Keratinocyte (primary cell): ENCODE results near the gene SLC2A5. TPM values are rescaled to one million over a fixed set of nuclear protein-coding genes. Genes with fewer than 3 reads are reported as not detected.

Source experiments
- DNase-seq: peaks from one replicate; pipeline ENCODE4 v3.0.0-alpha.2; 2011; ENCODE audit warnings: low read depth, missing footprints, low spot score
- FAIRE-seq: peaks from 2 replicates; lab custom pipeline; 2011; peaks lifted over from hg19 to GRCh38; lab: Jason Lieb, UNC
- H2AFZ ChIP-seq: 2 replicates; pipeline ENCODE4 v1.6.0; 2012; ENCODE audit warnings: low read length, control low read depth, inconsistent platforms; ENCODE audit not compliant: control insufficient read depth
- H3K27ac ChIP-seq: 2 replicates; pipeline ENCODE4 v1.5.1; 2011; ENCODE audit warnings: low read length; ENCODE audit not compliant: control insufficient read depth, insufficient read depth
- H3K27me3 ChIP-seq: 3 replicates; pipeline ENCODE4 v1.6.0; 2011; ENCODE audit warnings: low read length; ENCODE audit not compliant: control insufficient read depth, insufficient read depth; ENCODE audit errors: extremely low read depth
- H3K36me3 ChIP-seq, 2 experiments: 2 replicates in 1 of 2; 3 replicates in 1 of 2; pipeline ENCODE4 v1.5.1; 2011; ENCODE audit warnings: low read length in 2 of 2, mild to moderate bottlenecking in 1 of 2; ENCODE audit not compliant: control insufficient read depth in 2 of 2, insufficient read depth in 2 of 2; ENCODE audit errors: extremely low read depth in 1 of 2
- H3K4me1 ChIP-seq: 3 replicates; pipeline ENCODE4 v1.5.1; 2011; ENCODE audit warnings: low read length; ENCODE audit not compliant: control insufficient read depth, insufficient read depth; ENCODE audit errors: extremely low read depth
- H3K4me2 ChIP-seq: 3 replicates; pipeline ENCODE4 v1.6.0; 2011; ENCODE audit warnings: low read depth, low read length; ENCODE audit not compliant: control insufficient read depth, insufficient read depth; ENCODE audit errors: extremely low read depth
- H3K4me3 ChIP-seq, 3 experiments: fragments of 200-600 bp in 1 of 3; sonication (generic) in 1 of 3; 2 replicates in 2 of 3; 3 replicates in 1 of 3; pipeline ENCODE4 v1.5.1; 2011 to 2016; ENCODE audit warnings: low read length in 3 of 3, mild to moderate bottlenecking in 3 of 3, control low read depth in 2 of 3, inconsistent platforms in 1 of 3, low read depth in 1 of 3, mixed read lengths in 1 of 3, mixed run types in 1 of 3, moderate library complexity in 1 of 3; ENCODE audit not compliant: control insufficient read depth in 2 of 3, insufficient read depth in 2 of 3; ENCODE audit errors: extremely low read depth in 1 of 3
- H3K79me2 ChIP-seq: 2 replicates; pipeline ENCODE4 v1.6.0; 2012; ENCODE audit warnings: low read length; ENCODE audit not compliant: control insufficient read depth, insufficient read depth
- H3K9ac ChIP-seq: 3 replicates; pipeline ENCODE4 v1.6.0; 2011; ENCODE audit warnings: low read length; ENCODE audit not compliant: control insufficient read depth, insufficient read depth; ENCODE audit errors: extremely low read depth
- H3K9me1 ChIP-seq: 3 replicates; pipeline ENCODE4 v1.6.0; 2011; ENCODE audit warnings: low read length; ENCODE audit not compliant: control insufficient read depth, insufficient read depth; ENCODE audit errors: extremely low read depth
- H3K9me3 ChIP-seq: 2 replicates; pipeline ENCODE4 v1.5.1; 2012; ENCODE audit warnings: low read depth, low read length; ENCODE audit not compliant: control insufficient read depth
- H4K20me1 ChIP-seq: 3 replicates; pipeline ENCODE4 v1.6.0; 2011; ENCODE audit warnings: low read length; ENCODE audit not compliant: control insufficient read depth, insufficient read depth; ENCODE audit errors: extremely low read depth
- CTCF ChIP-seq, 3 experiments: IDR thresholded peaks in 1 of 3; conservative IDR thresholded peaks in 1 of 3; optimal IDR thresholded peaks in 1 of 3; 2 replicates in 2 of 3; 3 replicates in 1 of 3; pipeline versions ENCODE3 to v1.5.1; 2011; ENCODE audit warnings: low read length in 3 of 3, mild to moderate bottlenecking in 3 of 3, moderate library complexity in 2 of 3, control low read depth in 1 of 3, inconsistent platforms in 1 of 3; ENCODE audit not compliant: insufficient read depth in 2 of 3; ENCODE audit errors: extremely low read depth in 1 of 3
- EZH2 ChIP-seq: IDR thresholded peaks from one replicate; pipeline ENCODE4 v1.6.1; 2012; ENCODE audit warnings: inconsistent platforms, mild to moderate bottlenecking, low read length, moderate library complexity
- dilution Hi-C: fragments of 300-500 bp; cut with MboI; formaldehyde crosslinking; loops from one replicate; pipeline ENCODE4 v1.7.0; 2020; ENCODE audit warnings: low sequenced_read_pairs; ENCODE audit not compliant: extremely low pct_ligation_motif_present
- polyA plus RNA-seq, 5 experiments: library from polyadenylated mRNA; depleted of rRNA in 3 of 5; stranded (reverse) in 3 of 5; stranded (forward) in 1 of 5; unstranded in 1 of 5; fragments of >200 nt; gene quantifications; 1 replicate in 1 of 5; 2 replicates in 3 of 5; 3 replicates in 1 of 5; pipeline versions ENCODE4 v1.2.1 to v1.2.3, GENCODE V29; 2011 to 2012; ENCODE audit warnings: missing spikeins in 2 of 5, low read depth in 1 of 5, low replicate concordance in 1 of 5

The SLC2A5 gene
- polyA plus RNA-seq, 1 donor (not counting 4 experiments of a cell fraction or from before 2014, with no cell fraction given): 0.77 TPM

DNA sequence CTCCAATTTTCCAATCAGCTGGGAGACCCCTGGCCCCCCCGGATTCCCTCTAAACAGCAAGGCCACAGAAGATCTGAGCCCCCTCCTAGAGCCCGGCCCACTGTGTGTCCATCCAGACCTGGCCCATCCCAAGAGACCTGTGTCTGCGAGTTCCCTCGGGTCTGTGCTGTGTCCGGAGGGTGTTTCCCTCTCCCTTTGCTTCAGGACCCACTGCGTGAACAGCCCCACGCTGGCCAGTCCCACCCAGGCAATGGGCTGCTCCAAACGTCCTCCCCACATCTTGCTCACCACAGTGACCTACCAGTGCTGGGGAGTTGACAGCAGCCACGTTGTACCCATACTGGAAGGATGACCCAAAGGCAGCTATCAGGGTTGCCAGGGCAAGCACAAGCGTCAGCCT lies 11.6 kb downstream of the SLC2A5 start:
- Histone ChIP-seq H2AFZ (no peak overlapping the region), H3K9me1 (no peaks in the 10 kb centered on the region), H3K36me3 (no peaks in the 10 kb centered on the region), H3K4me3 (no peak overlapping the region), H3K4me1 (no peaks in the 10 kb centered on the region), H3K9me3 (no peaks in the 10 kb centered on the region), H3K79me2 (no peaks in the 10 kb centered on the region), H3K4me2 (no peak overlapping the region), H4K20me1 (no peaks in the 10 kb centered on the region), H3K27ac (no peak overlapping the region), H3K27me3 (no peaks in the 10 kb centered on the region), H3K9ac (no peak overlapping the region)
- FAIRE-seq (no peak), DNase-seq (no peak)
- dilution Hi-C loops: no loop called here
- no peak for TF ChIP-seq CTCF (optimal IDR thresholded peaks at IDR 0.05 in 1 of 3, IDR thresholded peaks at IDR 0.05 in 1 of 3, conservative IDR thresholded peaks at IDR 0.05 in 1 of 3; ENCODE audit: extremely low read depth in 1 of 3, insufficient read depth in 2 of 3, low read length in 3 of 3)
- no peak for TF ChIP-seq EZH2

DNA sequence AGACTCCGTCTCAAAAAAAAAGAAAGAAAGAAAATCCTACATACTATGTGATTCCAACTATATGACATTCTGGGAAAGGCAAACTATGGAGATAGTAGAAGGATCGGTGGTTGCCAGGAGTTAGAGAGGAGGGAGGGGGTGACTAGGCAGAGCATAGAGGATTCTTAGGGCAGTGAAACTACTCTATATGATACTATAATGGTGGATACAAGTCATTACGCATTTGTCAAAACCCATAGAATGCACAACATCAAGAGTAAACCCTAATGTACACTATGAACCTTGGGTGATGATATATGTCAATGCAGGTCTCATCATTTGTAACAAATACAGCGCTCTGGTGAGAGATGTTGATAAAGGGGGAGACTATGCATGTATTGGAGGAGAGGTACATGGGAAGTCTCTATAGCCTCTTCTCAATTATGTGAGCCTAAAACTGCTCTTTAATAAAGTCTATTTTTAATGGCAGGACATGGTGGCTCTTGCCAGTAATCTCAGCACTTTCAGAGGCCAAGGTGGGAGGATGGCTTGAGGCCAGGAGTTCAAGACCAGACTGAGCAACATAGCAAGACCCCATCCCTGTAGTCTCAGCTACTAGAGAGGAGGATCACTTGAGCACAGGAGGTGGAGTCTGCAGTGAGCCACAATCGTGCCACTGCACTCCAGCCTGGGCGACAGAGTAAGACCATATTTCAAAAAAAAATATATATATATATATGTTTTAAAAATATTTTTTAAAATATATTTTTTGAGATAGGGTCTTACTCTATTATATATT lies 17.0 kb downstream of the SLC2A5 start:
- no peak for DNase-seq
- Histone ChIP-seq H3K4me2 (no peak overlapping the region), H3K9me3 (no peaks in the 10 kb centered on the region), H3K27me3 (no peaks in the 10 kb centered on the region), H4K20me1 (no peaks in the 10 kb centered on the region), H3K4me1 (no peaks in the 10 kb centered on the region), H2AFZ (no peak overlapping the region), H3K9ac (no peak overlapping the region), H3K4me3 (no peak overlapping the region), H3K9me1 (no peaks in the 10 kb centered on the region), H3K79me2 (no peaks in the 10 kb centered on the region), H3K27ac (no peak overlapping the region), H3K36me3 (no peaks in the 10 kb centered on the region)
- TF ChIP-seq CTCF (optimal IDR thresholded peaks at IDR 0.05 in 1 of 3, IDR thresholded peaks at IDR 0.05 in 1 of 3, conservative IDR thresholded peaks at IDR 0.05 in 1 of 3; ENCODE audit: extremely low read depth in 1 of 3, insufficient read depth in 2 of 3, low read length in 3 of 3): no peak
- TF ChIP-seq EZH2: no peak
- dilution Hi-C loops: no loop called here
- FAIRE-seq: no peak
